H9 (cell line): ENCODE data around the gene KRT80. TPM values are rescaled to one million over a fixed set of nuclear protein-coding genes. Genes with fewer than 3 reads are reported as not detected.

ENCODE experiments used
- DNase-seq: peaks from one replicate; pipeline ENCODE4 v3.0.0-alpha.2; 2017
- H2AFZ ChIP-seq: one replicate; pipeline ENCODE4 v1.6.1; 2013; ENCODE audit warnings: mild to moderate bottlenecking, low read length, control low read depth, moderate library complexity
- H2AK5ac ChIP-seq: 2 replicates; pipeline ENCODE4 v1.6.1; 2013; ENCODE audit warnings: low read length, control low read depth, mixed read lengths; ENCODE audit not compliant: insufficient read length
- H2BK120ac ChIP-seq: one replicate; pipeline ENCODE4 v1.6.1; 2013; ENCODE audit warnings: low read depth, mild to moderate bottlenecking, low read length, control low read depth, inconsistent platforms; ENCODE audit not compliant: poor library complexity, severe bottlenecking
- H2BK12ac ChIP-seq: 2 replicates; pipeline ENCODE4 v1.6.1; 2013; ENCODE audit warnings: low read length, control low read depth, mixed read lengths, low read depth; ENCODE audit not compliant: insufficient read length
- H2BK15ac ChIP-seq: 2 replicates; pipeline ENCODE4 v1.6.1; 2013; ENCODE audit warnings: low read depth, low read length, control low read depth
- H2BK20ac ChIP-seq: one replicate; pipeline ENCODE4 v1.6.1; 2013; ENCODE audit warnings: low read depth, mild to moderate bottlenecking, low read length, control low read depth, inconsistent platforms; ENCODE audit not compliant: poor library complexity, severe bottlenecking
- H2BK5ac ChIP-seq: 2 replicates; pipeline ENCODE4 v1.6.1; 2013; ENCODE audit warnings: low read length, control low read depth, mixed read lengths; ENCODE audit not compliant: insufficient read length
- H3K14ac ChIP-seq: 2 replicates; pipeline ENCODE4 v1.6.1; 2013; ENCODE audit warnings: low read length, control low read depth; ENCODE audit not compliant: insufficient read depth
- H3K18ac ChIP-seq: 2 replicates; pipeline ENCODE4 v1.6.1; 2013; ENCODE audit warnings: low read depth, mild to moderate bottlenecking, mixed read lengths, low read length, control low read depth; ENCODE audit not compliant: insufficient read length
- H3K23ac ChIP-seq: 2 replicates; pipeline ENCODE4 v1.6.1; 2013; ENCODE audit warnings: low read length, control low read depth, mixed read lengths, low read depth; ENCODE audit not compliant: insufficient read length
- H3K23me2 ChIP-seq: 2 replicates; pipeline ENCODE4 v1.6.1; 2013; ENCODE audit warnings: low read depth, mild to moderate bottlenecking, mixed read lengths, low read length, control low read depth; ENCODE audit not compliant: insufficient read length, poor library complexity, severe bottlenecking
- H3K27ac ChIP-seq: 2 replicates; pipeline ENCODE4 v1.5.1; 2013; ENCODE audit warnings: low read length, control low read depth, mixed read lengths, low read depth; ENCODE audit not compliant: insufficient read length
- H3K27me3 ChIP-seq: 2 replicates; pipeline ENCODE4 v1.6.1; 2013; ENCODE audit warnings: low read length, control low read depth, inconsistent platforms; ENCODE audit not compliant: insufficient read depth
- H3K4ac ChIP-seq: 2 replicates; pipeline ENCODE4 v1.6.1; 2013; ENCODE audit warnings: low read depth, mild to moderate bottlenecking, control low read depth, inconsistent platforms, low read length, moderate library complexity
- H3K4me1 ChIP-seq: 2 replicates; pipeline ENCODE4 v1.6.1; 2013; ENCODE audit warnings: low read length, control low read depth, inconsistent platforms; ENCODE audit not compliant: insufficient read depth
- H3K4me2 ChIP-seq: 2 replicates; pipeline ENCODE4 v1.6.1; 2013; ENCODE audit warnings: low read length, control low read depth, mixed read lengths; ENCODE audit not compliant: insufficient read length, insufficient read depth
- H3K56ac ChIP-seq: 2 replicates; pipeline ENCODE4 v1.6.1; 2013; ENCODE audit warnings: low read depth, mild to moderate bottlenecking, mixed read lengths, low read length, control low read depth; ENCODE audit not compliant: insufficient read length
- H3K79me1 ChIP-seq: 2 replicates; pipeline ENCODE4 v1.6.1; 2013; ENCODE audit warnings: low read depth, mild to moderate bottlenecking, moderate library complexity, low read length, control low read depth, inconsistent platforms; ENCODE audit not compliant: insufficient read depth, poor library complexity, severe bottlenecking
- H3K79me2 ChIP-seq: 2 replicates; pipeline ENCODE4 v1.6.1; 2013; ENCODE audit warnings: low read length, control low read depth, inconsistent platforms; ENCODE audit not compliant: insufficient read depth
- H3K9ac ChIP-seq: 2 replicates; pipeline ENCODE4 v1.6.1; 2013; ENCODE audit warnings: low read length, control low read depth, mixed read lengths; ENCODE audit not compliant: insufficient read length; ENCODE audit errors: extremely low read depth
- H3K9me3 ChIP-seq: one replicate; pipeline ENCODE4 v1.6.1; 2013; ENCODE audit warnings: low read depth, low read length, inconsistent platforms; ENCODE audit not compliant: control insufficient read depth
- H3T11ph ChIP-seq: one replicate; pipeline ENCODE4 v1.6.1; 2013; ENCODE audit warnings: mild to moderate bottlenecking, low read length, control low read depth, inconsistent platforms
- H4K20me1 ChIP-seq: one replicate; pipeline ENCODE4 v1.6.1; 2013; ENCODE audit not compliant: control insufficient read depth, insufficient read length, insufficient read depth
- H4K5ac ChIP-seq: 2 replicates; pipeline ENCODE4 v1.6.1; 2013; ENCODE audit warnings: low read depth, mild to moderate bottlenecking, mixed read lengths, low read length, control low read depth; ENCODE audit not compliant: insufficient read length
- H4K8ac ChIP-seq: replicated peaks from 2 replicates; pipeline ENCODE4 v1.6.1; 2013; ENCODE audit warnings: low read length, control low read depth, mixed read lengths, low read depth; ENCODE audit not compliant: insufficient read length
- H4K91ac ChIP-seq: 2 replicates; pipeline ENCODE4 v1.6.1; 2013; ENCODE audit warnings: low read depth, mild to moderate bottlenecking, moderate library complexity, mixed read lengths, low read length, control low read depth; ENCODE audit not compliant: insufficient read length
- H3K27ac Mint-ChIP-seq, 3 experiments: 2 replicates in 2 of 3; 3 replicates in 1 of 3; pipeline ENCODE4 v1.8.0; 2020 to 2021; ENCODE audit warnings: mixed read lengths in 3 of 3, mild to moderate bottlenecking in 1 of 3, moderate library complexity in 1 of 3
- H3K27me3 Mint-ChIP-seq: 2 replicates; pipeline ENCODE4 v1.8.0; 2021; ENCODE audit warnings: low read depth, mild to moderate bottlenecking, moderate library complexity, mixed read lengths
- H3K36me3 Mint-ChIP-seq, 3 experiments: 2 replicates in 2 of 3; 3 replicates in 1 of 3; pipeline ENCODE4 v1.8.0; 2020 to 2021; ENCODE audit warnings: low read depth in 3 of 3, mixed read lengths in 3 of 3; ENCODE audit not compliant: insufficient read depth in 1 of 3
- H3K4me1 Mint-ChIP-seq, 2 experiments: 2 replicates each; pipeline ENCODE4 v1.8.0; 2020; ENCODE audit warnings: mixed read lengths in 2 of 2
- H3K4me3 Mint-ChIP-seq, 2 experiments: 2 replicates in 1 of 2; 3 replicates in 1 of 2; pipeline ENCODE4 v1.8.0; 2020 to 2021; ENCODE audit warnings: mild to moderate bottlenecking in 2 of 2, mixed read lengths in 2 of 2, moderate library complexity in 1 of 2
- H3K9me3 Mint-ChIP-seq, 2 experiments: 2 replicates in 1 of 2; 3 replicates in 1 of 2; pipeline ENCODE4 v1.8.0; 2020; ENCODE audit warnings: mild to moderate bottlenecking in 2 of 2, mixed read lengths in 2 of 2, moderate library complexity in 1 of 2
- WGBS: extraction: QIAGEN DNeasy Blood & Tissue Kit; methylation state at CpG from one replicate; pipeline ENCODE4 v1.1.7; 2013; ENCODE audit warnings: missing lambda C conversion rate, low lambda C conversion rate, mixed read lengths; ENCODE audit not compliant: insufficient read length; ENCODE audit errors: extremely low coverage; 5-methylcytosine and 5-hydroxymethylcytosine counted together
- total RNA-seq: library from RNA; stranded (reverse); gene quantifications from 2 replicates; pipeline ENCODE4 v1.2.1, GENCODE V29; 2021
- TF ChIP-seq, protein P1 (sequence below): fragments of 200-600 bp; sonication (generic); conservative IDR thresholded peaks from 3 replicates; pipeline ENCODE4 v1.8.0; 2021; ENCODE audit warnings: antibody characterized with exemption, mild to moderate bottlenecking

KRT80 gene
- total RNA-seq, 1 experiment from 2014 or later: not detected

GRCh38 chr12:52210925-52211650 lies 19.3 kb upstream of the KRT80 start:
- Histone ChIP-seq H3K4ac (no peak overlapping the region), H3K4me2 (no peak overlapping the region), H4K8ac (no peak overlapping the region), H2BK5ac (no peak overlapping the region), H3K56ac (no peak overlapping the region), H2BK15ac (no peak overlapping the region), H3K9ac (no peak overlapping the region), H4K20me1 (no peaks in the 10 kb centered on the region), H2BK20ac (no peak overlapping the region), H3K4me1 (no peaks in the 10 kb centered on the region), H3K79me2 (no peaks in the 10 kb centered on the region), H3K23ac (no peak overlapping the region), H3K79me1 (no peaks in the 10 kb centered on the region), H3T11ph (no peak overlapping the region), H3K27me3 (no peaks in the 10 kb centered on the region), H4K5ac (no peak overlapping the region), H2BK12ac (no peak overlapping the region), H2AK5ac (no peak overlapping the region), H3K18ac (no peak overlapping the region), H3K14ac (no peak overlapping the region; the same call in 1 of the 2 replicates), H4K91ac (no peak overlapping the region), H3K23me2 (no peaks in the 10 kb centered on the region), H3K9me3 (no peaks in the 10 kb centered on the region), H2BK120ac (no peak overlapping the region), H2AFZ (no peak overlapping the region), H3K27ac (no peak overlapping the region)
- H3K36me3 Mint-ChIP-seq: no peaks in the 10 kb centered on the region; a peak in 1 of 7 replicates
- H3K4me1 Mint-ChIP-seq: peaks cover 4 to 25% of the 10 kb centered on the region in 2 experiments
- no CpG with 5 or more reads among the region's 10 CpGs for WGBS
- H3K9me3 Mint-ChIP-seq: no peaks in the 10 kb centered on the region
- peaks cover 10% of the 10 kb centered on the region for H3K27me3 Mint-ChIP-seq
- TF ChIP-seq, protein P1, sequence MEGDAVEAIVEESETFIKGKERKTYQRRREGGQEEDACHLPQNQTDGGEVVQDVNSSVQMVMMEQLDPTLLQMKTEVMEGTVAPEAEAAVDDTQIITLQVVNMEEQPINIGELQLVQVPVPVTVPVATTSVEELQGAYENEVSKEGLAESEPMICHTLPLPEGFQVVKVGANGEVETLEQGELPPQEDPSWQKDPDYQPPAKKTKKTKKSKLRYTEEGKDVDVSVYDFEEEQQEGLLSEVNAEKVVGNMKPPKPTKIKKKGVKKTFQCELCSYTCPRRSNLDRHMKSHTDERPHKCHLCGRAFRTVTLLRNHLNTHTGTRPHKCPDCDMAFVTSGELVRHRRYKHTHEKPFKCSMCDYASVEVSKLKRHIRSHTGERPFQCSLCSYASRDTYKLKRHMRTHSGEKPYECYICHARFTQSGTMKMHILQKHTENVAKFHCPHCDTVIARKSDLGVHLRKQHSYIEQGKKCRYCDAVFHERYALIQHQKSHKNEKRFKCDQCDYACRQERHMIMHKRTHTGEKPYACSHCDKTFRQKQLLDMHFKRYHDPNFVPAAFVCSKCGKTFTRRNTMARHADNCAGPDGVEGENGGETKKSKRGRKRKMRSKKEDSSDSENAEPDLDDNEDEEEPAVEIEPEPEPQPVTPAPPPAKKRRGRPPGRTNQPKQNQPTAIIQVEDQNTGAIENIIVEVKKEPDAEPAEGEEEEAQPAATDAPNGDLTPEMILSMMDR: no peak
- H3K4me3 Mint-ChIP-seq: no peak overlapping the region
- peak overlapping the region in 1 of 3 experiments; percentile 46; a peak in 1 of 7 replicates for H3K27ac Mint-ChIP-seq
- DNase-seq: no peak
